Endothelial cell of umbilical vein (primary cell): ENCODE results near the gene FHIT. TPM values are rescaled to one million over a fixed set of nuclear protein-coding genes. Genes with fewer than 3 reads are reported as not detected.

Experiments used
- BruUV-seq: library from RNA; stranded (reverse); fragments of 400-500 nt; replicated peaks from 2 replicates; lab custom pipeline; 2021; lab: Mats Ljungman, UMichigan
- CTCF ChIA-PET: fragments of 300-600, 350-600 bp; sonication (Branson Sonifier 250); formaldehyde crosslinking; loops from one replicate; lab custom pipeline; 2021; ENCODE audit warnings: antibody characterized with exemption, inconsistent platforms; lab: Charles Lee
- POLR2A ChIA-PET: fragments of 300-600, 350-600 bp; sonication (Branson Sonifier 250); formaldehyde crosslinking; loops from one replicate; lab custom pipeline; 2021; ENCODE audit warnings: antibody characterized with exemption, inconsistent platforms; lab: Charles Lee
- DNase-seq: peaks from one replicate; pipeline ENCODE4 v3.0.0-alpha.2; 2011; ENCODE audit warnings: low read depth, low spot score
- FAIRE-seq: peaks from 2 replicates; lab custom pipeline; 2011; peaks lifted over from hg19 to GRCh38; lab: Jason Lieb, UNC
- H2AFZ ChIP-seq: 2 replicates; pipeline ENCODE4 v1.6.0; 2012; ENCODE audit warnings: low read depth, low read length, control low read depth, inconsistent platforms
- H3K27ac ChIP-seq: 2 replicates; pipeline ENCODE4 v1.5.1; 2011; ENCODE audit warnings: low read depth, mild to moderate bottlenecking, control low read depth, low read length, moderate library complexity; ENCODE audit not compliant: insufficient read depth
- H3K27me3 ChIP-seq, 2 experiments: 2 replicates each; pipeline versions ENCODE4 v1.6.0 to v1.6.1; 2011; ENCODE audit warnings: low read length in 2 of 2, mixed read lengths in 1 of 2; ENCODE audit not compliant: control insufficient read depth in 2 of 2, insufficient read depth in 2 of 2
- H3K36me3 ChIP-seq, 2 experiments: 2 replicates in 1 of 2; 3 replicates in 1 of 2; pipeline ENCODE4 v1.5.1; 2011; ENCODE audit warnings: low read length in 2 of 2, mild to moderate bottlenecking in 1 of 2, moderate library complexity in 1 of 2; ENCODE audit not compliant: control insufficient read depth in 2 of 2, insufficient read depth in 2 of 2; ENCODE audit errors: extremely low read depth in 1 of 2
- H3K4me1 ChIP-seq: 3 replicates; pipeline ENCODE4 v1.5.1; 2011; ENCODE audit warnings: mild to moderate bottlenecking, low read length; ENCODE audit not compliant: control insufficient read depth, insufficient read depth; ENCODE audit errors: extremely low read depth
- H3K4me2 ChIP-seq: 2 replicates; pipeline ENCODE4 v1.6.1; 2011; ENCODE audit warnings: low read length, control low read depth, mixed read lengths; ENCODE audit not compliant: insufficient read depth
- H3K4me3 ChIP-seq, 3 experiments: fragments of 200-600 bp in 1 of 3; sonication (generic), shearing (Covaris generic) in 1 of 3; replicated peaks in 1 of 3; 2 replicates each; pipeline ENCODE4 v1.5.1; 2011 to 2016; ENCODE audit warnings: control low read depth in 3 of 3, low read length in 3 of 3, mild to moderate bottlenecking in 2 of 3, inconsistent platforms in 1 of 3, low read depth in 1 of 3, moderate library complexity in 1 of 3; ENCODE audit not compliant: insufficient read depth in 1 of 3
- H3K79me2 ChIP-seq: 2 replicates; pipeline ENCODE4 v1.6.0; 2012; ENCODE audit warnings: low read length, inconsistent platforms; ENCODE audit not compliant: control insufficient read depth, insufficient read depth
- H3K9ac ChIP-seq: replicated peaks from 2 replicates; pipeline ENCODE3; 2011; ENCODE audit warnings: low read length, control low read depth; ENCODE audit not compliant: insufficient read depth; ENCODE audit errors: extremely low read depth
- H3K9me1 ChIP-seq: replicated peaks from 3 replicates; pipeline ENCODE4 v1.6.0; 2011; ENCODE audit warnings: mild to moderate bottlenecking, low read length; ENCODE audit not compliant: control insufficient read depth, insufficient read depth; ENCODE audit errors: extremely low read depth
- H3K9me3 ChIP-seq: replicated peaks from 2 replicates; pipeline ENCODE4 v1.5.1; 2012; ENCODE audit warnings: low read length, inconsistent platforms; ENCODE audit not compliant: control insufficient read depth, insufficient read depth
- H4K20me1 ChIP-seq: replicated peaks from 2 replicates; pipeline ENCODE3; 2011; ENCODE audit warnings: mild to moderate bottlenecking, low read length; ENCODE audit not compliant: control insufficient read depth, insufficient read depth; ENCODE audit errors: extremely low read depth
- GATA2 ChIP-seq: IDR thresholded peaks from 2 replicates; pipeline ENCODE4 v1.7.0; 2011; ENCODE audit warnings: low read depth, mild to moderate bottlenecking, moderate library complexity, mixed read lengths, low read length; ENCODE audit not compliant: insufficient read length, insufficient read depth
- JUN ChIP-seq: IDR thresholded peaks from 2 replicates; pipeline ENCODE4 v1.6.1; 2011; ENCODE audit warnings: borderline replicate concordance, low read depth; ENCODE audit not compliant: insufficient read length, insufficient read depth
- MYC ChIP-seq: IDR thresholded peaks from one replicate; pipeline ENCODE4 v1.6.1; 2011; ENCODE audit warnings: mild to moderate bottlenecking, low read depth, low read length
- POLR2A ChIP-seq: IDR thresholded peaks from 2 replicates; pipeline ENCODE4 v1.6.1; 2012; ENCODE audit warnings: low read depth, mild to moderate bottlenecking, control low read depth, low read length
- POLR2AphosphoS5 ChIP-seq: IDR thresholded peaks from 2 replicates; pipeline ENCODE4 v1.6.1; 2012; ENCODE audit warnings: low read depth, mild to moderate bottlenecking, control low read depth, low read length, moderate library complexity; ENCODE audit not compliant: insufficient read depth
- dilution Hi-C: fragments of 300-500 bp; cut with MboI; formaldehyde crosslinking; loops from one replicate; pipeline ENCODE4 v1.15.0; 2019; ENCODE audit warnings: low sequenced_read_pairs; ENCODE audit not compliant: extremely low pct_ligation_motif_present
- intact Hi-C: fragments of 100-400 bp; cut with micrococcal nuclease; formaldehyde crosslinking; loops from one replicate; pipeline ENCODE4 v1.10.0; 2022
- polyA plus RNA-seq, 4 experiments: library from polyadenylated mRNA; depleted of rRNA in 3 of 4; stranded (reverse) in 3 of 4; unstranded in 1 of 4; fragments of >200 nt; gene quantifications; 2 replicates each; pipeline versions ENCODE4 v1.2.1 to v1.2.3, GENCODE V29; 2011 to 2012; ENCODE audit warnings: missing spikeins in 1 of 4
- total RNA-seq: library from RNA; stranded (reverse); gene quantifications from 2 replicates; pipeline ENCODE4 v1.2.3, GENCODE V29; 2021
- TF ChIP-seq, protein P1 (sequence below), 2 donors: IDR thresholded peaks; 1 replicate in 1 of 2; 2 replicates in 1 of 2; pipeline ENCODE4 v1.5.1; 2011; ENCODE audit warnings: low read length in 2 of 2, mild to moderate bottlenecking in 2 of 2, moderate library complexity in 2 of 2, control low read depth in 1 of 2, inconsistent platforms in 1 of 2, low read depth in 1 of 2; ENCODE audit not compliant: insufficient read depth in 1 of 2; ENCODE audit errors: extremely low read depth in 1 of 2

The FHIT gene
- total and polyA plus RNA-seq, 2 donors (not counting 3 experiments of a cell fraction or from before 2014, with no cell fraction given) = 0.47 to 2.2 TPM

DNA sequence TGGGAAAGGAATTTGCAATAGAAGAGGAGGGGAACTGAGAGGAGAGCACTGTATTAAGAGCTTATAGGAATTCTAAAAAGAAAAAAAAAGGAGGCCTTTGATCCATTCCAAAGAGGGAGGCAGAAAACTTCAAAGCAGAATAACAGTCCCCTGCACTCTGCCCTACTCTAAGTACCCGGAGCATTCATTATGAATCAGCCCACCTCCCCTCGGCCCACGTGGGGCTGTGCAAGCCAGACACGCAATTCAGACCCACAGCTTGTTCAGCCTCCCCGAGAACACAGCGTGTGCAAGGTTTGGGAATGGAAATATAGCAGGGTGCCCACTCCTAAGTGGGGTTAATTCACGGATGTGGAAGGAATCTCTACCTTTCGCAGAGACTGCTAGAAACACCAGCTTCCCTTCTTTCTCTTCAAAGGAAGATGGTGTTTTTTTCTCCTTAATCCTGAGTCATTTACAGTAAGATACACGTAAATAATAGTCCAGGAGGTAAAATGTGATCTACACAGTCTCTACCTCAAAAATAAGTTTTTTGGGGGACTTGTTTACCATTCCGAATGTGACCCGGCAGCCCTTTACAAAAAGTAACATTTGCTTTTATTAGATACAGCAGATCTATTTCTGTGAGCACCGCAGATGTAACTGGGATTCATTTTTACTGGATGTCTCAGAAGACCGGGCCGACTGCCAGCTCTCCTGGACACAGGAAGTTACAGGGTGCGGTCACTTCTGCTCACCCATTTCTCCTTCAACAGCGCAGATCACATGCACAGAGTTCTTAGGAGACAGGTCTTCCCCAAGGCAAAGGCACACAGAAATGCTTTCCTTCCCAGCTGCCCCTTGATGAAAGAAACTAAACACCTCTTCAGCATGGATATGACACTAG is 1433.0 kb downstream of the FHIT start:
- Histone ChIP-seq H3K4me3 (no peak overlapping the region), H3K27me3 (no peaks in the 10 kb centered on the region), H3K4me2 (no peak overlapping the region), H3K4me1 (no peaks in the 10 kb centered on the region), H3K9me3 (no peaks in the 10 kb centered on the region), H3K27ac (no peak overlapping the region), H3K9ac (no peak overlapping the region), H3K9me1 (no peaks in the 10 kb centered on the region), H3K36me3 (no peaks in the 10 kb centered on the region), H3K79me2 (no peaks in the 10 kb centered on the region), H4K20me1 (no peaks in the 10 kb centered on the region), H2AFZ (no peak overlapping the region)
- dilution Hi-C loops (no loop called here), intact Hi-C loops (no loop called here)
- no peak for TF ChIP-seq POLR2A
- TF ChIP-seq, protein P1, sequence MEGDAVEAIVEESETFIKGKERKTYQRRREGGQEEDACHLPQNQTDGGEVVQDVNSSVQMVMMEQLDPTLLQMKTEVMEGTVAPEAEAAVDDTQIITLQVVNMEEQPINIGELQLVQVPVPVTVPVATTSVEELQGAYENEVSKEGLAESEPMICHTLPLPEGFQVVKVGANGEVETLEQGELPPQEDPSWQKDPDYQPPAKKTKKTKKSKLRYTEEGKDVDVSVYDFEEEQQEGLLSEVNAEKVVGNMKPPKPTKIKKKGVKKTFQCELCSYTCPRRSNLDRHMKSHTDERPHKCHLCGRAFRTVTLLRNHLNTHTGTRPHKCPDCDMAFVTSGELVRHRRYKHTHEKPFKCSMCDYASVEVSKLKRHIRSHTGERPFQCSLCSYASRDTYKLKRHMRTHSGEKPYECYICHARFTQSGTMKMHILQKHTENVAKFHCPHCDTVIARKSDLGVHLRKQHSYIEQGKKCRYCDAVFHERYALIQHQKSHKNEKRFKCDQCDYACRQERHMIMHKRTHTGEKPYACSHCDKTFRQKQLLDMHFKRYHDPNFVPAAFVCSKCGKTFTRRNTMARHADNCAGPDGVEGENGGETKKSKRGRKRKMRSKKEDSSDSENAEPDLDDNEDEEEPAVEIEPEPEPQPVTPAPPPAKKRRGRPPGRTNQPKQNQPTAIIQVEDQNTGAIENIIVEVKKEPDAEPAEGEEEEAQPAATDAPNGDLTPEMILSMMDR (IDR thresholded peaks at IDR 0.05; ENCODE audit: extremely low read depth in 1 of 2, insufficient read depth in 1 of 2, low read depth in 1 of 2, low read length in 2 of 2) = no peak
- no peak for TF ChIP-seq POLR2AphosphoS5
- TF ChIP-seq MYC = no peak
- FAIRE-seq (no peak), DNase-seq (no peak)
- no TSS peak for BruUV-seq
- ChIA-PET POLR2A (no interaction called here), CTCF (no interaction called here)

DNA sequence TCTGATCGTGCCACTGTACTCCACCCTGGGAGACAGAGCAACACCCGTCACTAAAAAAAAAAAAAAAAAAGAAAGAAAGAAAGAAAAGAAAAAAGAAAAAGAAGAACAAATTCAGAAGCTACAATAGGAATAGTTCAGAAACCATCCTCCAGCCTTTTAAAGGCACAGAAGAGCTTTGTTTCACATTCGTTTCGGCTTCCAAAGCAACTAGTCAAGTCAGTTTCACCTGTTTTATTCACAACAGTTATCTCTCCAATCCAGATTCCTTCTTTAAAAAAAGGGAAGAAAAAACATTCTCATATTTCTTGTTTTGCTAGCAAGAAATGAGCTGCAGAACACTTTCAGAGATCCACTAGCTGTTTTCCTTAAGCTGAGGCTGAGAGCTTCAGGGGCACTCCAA is 1433.7 kb downstream of the FHIT start:
- no peak overlapping the region for H3K4me2 ChIP-seq
- no peak overlapping the region for H3K9ac ChIP-seq
- H3K9me3 ChIP-seq = no peaks in the 10 kb centered on the region
- no TSS peak for BruUV-seq
- ChIA-PET POLR2A (no interaction called here), CTCF (no interaction called here)
- intact Hi-C loops (no loop called here), dilution Hi-C loops (no loop called here)
- H4K20me1 ChIP-seq = no peaks in the 10 kb centered on the region
- H2AFZ ChIP-seq = no peak overlapping the region
- no peak overlapping the region for H3K27ac ChIP-seq
- no peaks in the 10 kb centered on the region for H3K79me2 ChIP-seq
- no peaks in the 10 kb centered on the region for H3K9me1 ChIP-seq
- H3K4me3 ChIP-seq = no peak overlapping the region
- no peaks in the 10 kb centered on the region for H3K4me1 ChIP-seq
- H3K27me3 ChIP-seq = no peaks in the 10 kb centered on the region
- no peaks in the 10 kb centered on the region for H3K36me3 ChIP-seq
- no peak for TF ChIP-seq POLR2A
- TF ChIP-seq JUN = no peak
- TF ChIP-seq GATA2 = no peak
- TF ChIP-seq POLR2AphosphoS5 = no peak
- DNase-seq (no peak), FAIRE-seq (no peak)
